ENCODE data around the gene TMUB2. TPM values are rescaled to one million over a fixed set of nuclear protein-coding genes. Genes with fewer than 3 reads are reported as not detected.

TMUB2 gene
- total RNA-seq, 1 experiment from 2014 or later = 25.1 TPM

Small RNAs within 50 kb of the gene (microRNA-seq; reads per million reads assigned to microRNA genes)
- not detected for gene MIR6782 (ENCODE audit: borderline number of aligned reads)

Other genes starting within 250 kb of the TMUB2 start
- gene PPY, start 244.5 kb upstream of the TMUB2 start, total RNA-seq (2021; ENCODE audit: unreplicated experiment) = not detected
- gene PYY, start 233.0 kb upstream of the TMUB2 start, total RNA-seq (2021; ENCODE audit: unreplicated experiment) = 0.52 TPM
- 10.0 TPM for gene NAGS, start 182.3 kb upstream of the TMUB2 start, total RNA-seq (2021; ENCODE audit: unreplicated experiment)
- 43.8 TPM for gene TMEM101, start 172.0 kb upstream of the TMUB2 start, total RNA-seq (2021; ENCODE audit: unreplicated experiment)
- gene LSM12, start 120.3 kb upstream of the TMUB2 start, total RNA-seq (2021; ENCODE audit: unreplicated experiment) = 99.6 TPM
- 50.6 TPM for gene G6PC3, start 116.2 kb upstream of the TMUB2 start, total RNA-seq (2021; ENCODE audit: unreplicated experiment)
- 32.9 TPM for gene HDAC5, start 63.3 kb upstream of the TMUB2 start, total RNA-seq (2021; ENCODE audit: unreplicated experiment)
- gene HROB, start 45.0 kb upstream of the TMUB2 start, total RNA-seq (2021; ENCODE audit: unreplicated experiment) = 14.3 TPM
- 0.37 TPM for gene ASB16, start 16.3 kb upstream of the TMUB2 start, total RNA-seq (2021; ENCODE audit: unreplicated experiment)
- gene ATXN7L3, start 12.9 kb downstream of the TMUB2 start, total RNA-seq (2021; ENCODE audit: unreplicated experiment) = 86.7 TPM
- 84.3 TPM for gene UBTF, start 32.7 kb downstream of the TMUB2 start, total RNA-seq (2021; ENCODE audit: unreplicated experiment)
- 0.22 TPM for gene SLC4A1, start 81.2 kb downstream of the TMUB2 start, total RNA-seq (2021; ENCODE audit: unreplicated experiment)
- 0.61 TPM for gene RUNDC3A, start 121.6 kb downstream of the TMUB2 start, total RNA-seq (2021; ENCODE audit: unreplicated experiment)
- 326 TPM for gene SLC25A39, start 137.9 kb downstream of the TMUB2 start, total RNA-seq (2021; ENCODE audit: unreplicated experiment)
- 206 TPM for gene GRN, start 158.3 kb downstream of the TMUB2 start, total RNA-seq (2021; ENCODE audit: unreplicated experiment)
- gene FAM171A2, start 176.9 kb downstream of the TMUB2 start, total RNA-seq (2021; ENCODE audit: unreplicated experiment) = 18.0 TPM
- gene ITGA2B, start 202.7 kb downstream of the TMUB2 start, total RNA-seq (2021; ENCODE audit: unreplicated experiment) = 7.6 TPM